Raji (cell line): ENCODE results near the gene IFT122.

Source experiments
- POLR2A ChIP-seq: IDR thresholded peaks from 2 replicates; pipeline ENCODE4 v1.6.1; 2011; ENCODE audit warnings: low read depth, low read length, control low read depth; ENCODE audit not compliant: insufficient read depth

IFT122 gene

DNA sequence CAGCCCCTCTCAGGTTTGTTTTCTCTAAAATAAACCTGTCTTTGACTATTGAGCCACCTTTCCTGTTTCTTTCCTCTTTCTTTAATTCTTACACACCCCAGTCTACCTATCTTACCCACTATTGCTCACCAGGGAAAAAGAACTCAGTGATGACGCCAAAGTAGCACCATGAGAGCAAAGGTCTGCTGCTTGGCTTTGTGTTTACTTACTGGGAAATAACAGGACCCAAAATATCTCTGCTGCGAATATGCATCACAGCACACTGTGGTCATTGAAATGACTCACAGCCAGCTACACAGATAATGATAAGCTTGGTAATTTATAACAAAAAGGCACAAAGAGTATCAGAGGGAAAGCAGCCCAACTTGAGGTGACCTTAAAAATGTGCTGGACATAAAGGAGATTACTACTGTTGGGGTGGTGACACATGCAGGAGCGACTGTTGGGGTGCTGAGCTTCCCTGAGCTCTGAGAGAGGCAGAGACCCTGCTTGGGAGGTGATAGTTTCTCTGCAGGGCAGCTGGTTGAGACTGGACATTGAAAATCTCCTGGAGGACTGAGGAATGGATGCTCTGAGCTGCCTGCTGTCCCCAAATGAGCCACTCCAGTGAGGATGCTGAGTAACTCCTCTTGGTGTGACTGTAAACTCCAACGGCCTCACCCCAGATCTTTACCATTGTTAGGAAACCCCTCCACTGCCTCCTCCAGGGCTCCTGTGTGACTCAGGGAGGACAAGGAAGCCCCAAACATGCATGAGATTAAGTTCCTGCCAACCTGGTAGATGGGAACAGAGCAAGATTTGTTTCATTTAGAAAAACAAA lies 26.1 kb upstream of the IFT122 start:
- TF ChIP-seq POLR2A, result no peak

DNA sequence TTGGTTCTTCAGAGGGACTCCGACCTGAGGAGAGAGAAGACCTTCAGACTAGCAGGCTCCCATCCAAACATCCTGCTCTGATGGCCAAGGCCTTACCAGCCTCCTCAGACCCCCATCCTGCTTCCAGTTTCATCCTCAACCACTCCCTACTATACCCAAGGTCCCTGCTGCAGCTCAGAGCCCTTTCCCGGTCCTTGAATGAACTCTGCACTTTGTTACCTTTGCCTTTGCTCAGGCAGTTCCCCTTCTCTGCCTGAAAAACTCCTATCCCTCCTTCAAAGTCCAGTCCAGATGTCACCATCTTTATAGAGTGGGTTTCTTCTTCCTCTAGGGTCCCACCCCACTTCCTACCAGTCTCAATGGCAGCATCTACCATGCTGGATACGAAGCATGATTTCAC lies 24.6 kb upstream of the IFT122 start:
- TF ChIP-seq POLR2A, result no peak

DNA sequence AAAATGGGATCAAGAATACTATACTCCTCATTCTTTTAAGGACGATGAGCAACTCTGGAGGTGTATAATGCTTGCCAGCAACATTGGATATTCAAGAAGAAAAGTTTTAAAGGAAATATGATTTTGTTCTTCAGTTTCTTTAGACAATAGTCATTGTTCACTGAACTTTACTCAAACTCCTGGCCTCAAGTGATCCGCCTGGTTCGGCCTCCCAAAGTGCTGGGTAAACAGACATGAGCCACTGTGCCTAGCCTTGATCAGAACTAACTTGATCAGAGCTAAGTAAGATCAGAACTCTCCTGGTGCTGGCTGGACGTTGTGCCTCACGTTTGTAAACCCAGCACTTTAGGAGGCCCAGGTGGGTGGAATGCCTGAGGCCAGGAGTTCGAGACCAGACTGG lies 24.2 kb upstream of the IFT122 start:
- TF ChIP-seq POLR2A, result no peak

DNA sequence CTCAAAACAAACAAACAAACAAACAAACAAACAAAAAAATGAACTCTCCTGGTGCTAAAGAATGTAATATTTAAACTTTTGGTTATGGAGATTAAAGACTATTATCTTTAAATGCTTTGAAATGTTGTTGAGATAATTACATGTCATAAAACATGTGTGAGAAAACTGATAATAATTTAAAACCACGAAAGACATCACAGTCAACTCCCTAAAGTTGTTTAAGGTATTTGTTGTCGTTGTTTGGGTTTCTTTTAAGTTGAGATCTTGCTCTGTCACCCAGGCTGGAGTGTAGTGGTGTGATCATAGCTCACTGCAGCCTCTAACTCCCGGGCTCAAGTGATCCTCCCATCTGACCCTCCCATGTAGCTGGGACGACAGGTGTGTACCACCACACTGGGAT lies 23.6 kb upstream of the IFT122 start:
- no peak for TF ChIP-seq POLR2A

DNA sequence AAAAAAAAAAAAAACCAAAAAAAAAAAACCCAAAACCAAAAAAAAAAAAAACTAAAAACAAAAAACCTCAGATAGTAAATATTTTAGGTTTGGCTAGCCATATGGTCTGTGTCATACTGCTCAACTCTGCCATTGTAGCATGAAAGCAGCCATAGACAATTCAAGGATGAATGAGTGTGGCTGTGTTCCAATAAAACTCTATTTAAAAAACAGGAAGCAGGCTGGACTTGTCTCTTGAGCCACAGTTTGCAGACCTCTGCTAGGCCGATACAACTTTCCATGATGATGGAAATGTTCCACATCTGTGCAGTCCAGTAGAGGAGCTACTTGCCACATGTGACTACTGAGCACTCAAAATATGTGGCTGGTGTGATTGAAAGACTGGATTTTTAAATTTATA lies 22.7 kb upstream of the IFT122 start:
- no peak for TF ChIP-seq POLR2A

DNA sequence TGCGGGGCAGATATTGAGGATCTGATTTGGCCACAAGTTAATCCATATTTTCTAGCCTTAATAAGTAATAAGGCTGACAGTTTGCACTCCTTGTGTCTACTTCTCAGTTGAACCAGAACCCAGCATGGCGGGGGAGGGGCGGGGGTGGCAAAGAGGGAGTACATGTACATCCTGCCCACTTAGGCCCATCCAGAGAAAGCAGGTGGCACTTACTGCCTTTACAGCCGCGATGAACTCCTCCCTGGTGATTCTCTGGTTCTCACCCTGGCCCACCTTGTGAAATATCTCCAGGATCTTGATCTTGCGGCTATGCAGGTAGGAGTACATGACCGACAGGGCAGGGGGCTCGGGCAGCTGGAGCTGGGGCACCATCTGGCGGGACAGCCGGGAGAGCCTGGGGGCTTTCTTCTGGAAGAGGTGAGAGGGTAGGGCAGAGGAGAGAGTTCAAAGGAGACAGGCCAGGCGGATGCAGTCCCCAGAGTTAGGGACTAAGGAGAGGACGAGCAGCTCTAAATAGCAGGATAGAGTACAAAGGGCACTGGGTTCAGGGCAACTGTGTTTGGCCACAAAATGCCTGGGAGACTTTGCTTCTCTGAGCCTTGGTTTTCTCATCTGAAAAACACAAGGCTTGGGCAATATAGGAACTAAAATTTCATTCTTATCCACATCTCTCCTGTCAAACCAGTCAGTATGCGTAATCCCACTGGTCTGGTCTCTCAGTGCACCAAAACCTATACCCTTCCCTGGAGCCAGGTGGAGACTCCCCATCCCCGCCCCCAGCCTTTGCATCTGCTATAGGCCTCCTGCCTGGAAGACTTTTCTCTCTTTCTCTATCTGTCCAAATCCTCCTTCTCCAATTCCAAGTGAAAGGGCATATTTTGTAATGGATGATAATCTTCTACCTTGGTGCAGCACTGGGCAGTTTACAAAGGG lies 21.7 kb upstream of the IFT122 start:
- TF ChIP-seq POLR2A, result no peak

DNA sequence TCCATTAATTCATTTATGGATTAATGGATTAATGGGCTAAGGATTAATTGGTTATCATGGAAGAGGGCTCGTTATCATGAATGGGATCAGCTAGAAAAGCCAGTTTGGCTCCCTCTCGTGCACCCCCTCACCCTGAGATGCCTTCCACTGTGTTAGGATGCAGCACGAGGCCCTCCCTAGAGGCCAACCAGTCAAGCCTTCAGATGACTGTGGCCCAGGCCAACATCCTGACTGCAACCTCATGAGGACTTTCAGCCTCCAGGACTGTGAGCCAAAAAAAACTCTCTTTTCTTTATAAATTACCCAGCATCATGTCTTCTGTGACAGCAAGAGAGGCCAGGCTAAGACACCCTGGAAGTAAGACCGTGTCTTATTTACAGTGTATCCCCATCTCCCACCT lies 20.5 kb upstream of the IFT122 start:
- TF ChIP-seq POLR2A, result no peak

DNA sequence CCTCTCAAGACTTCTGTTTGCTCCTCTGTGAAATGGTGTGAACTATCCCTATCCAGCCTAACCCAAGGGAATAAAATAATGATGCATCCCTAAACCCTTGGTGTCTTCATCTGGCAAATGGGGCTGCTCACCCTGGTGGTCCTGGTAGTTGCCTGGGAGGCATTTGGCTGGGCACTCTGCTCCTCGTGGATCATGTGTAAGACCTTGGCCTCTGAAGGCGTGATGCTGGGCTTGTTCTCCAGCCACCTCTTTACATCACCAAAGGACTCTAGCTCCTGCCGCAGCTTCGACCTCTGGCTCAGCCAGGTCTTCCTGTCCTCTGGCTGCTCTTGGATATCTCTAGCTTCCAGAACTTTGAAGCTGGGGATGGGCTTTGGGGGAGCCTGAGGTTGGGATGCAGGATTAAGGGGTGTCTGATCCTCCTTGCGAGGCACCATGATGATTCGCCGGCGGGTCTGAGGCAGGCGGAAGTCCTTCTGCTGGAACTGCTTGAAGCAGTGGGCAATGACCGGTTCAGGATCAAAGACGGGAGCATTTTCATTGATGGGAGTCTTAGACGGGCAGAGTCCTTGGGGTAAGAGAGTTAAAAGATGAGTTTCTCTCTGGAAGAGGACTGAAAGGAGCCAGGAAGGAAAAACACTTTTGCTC lies 18.7 kb upstream of the IFT122 start:
- no peak for TF ChIP-seq POLR2A

DNA sequence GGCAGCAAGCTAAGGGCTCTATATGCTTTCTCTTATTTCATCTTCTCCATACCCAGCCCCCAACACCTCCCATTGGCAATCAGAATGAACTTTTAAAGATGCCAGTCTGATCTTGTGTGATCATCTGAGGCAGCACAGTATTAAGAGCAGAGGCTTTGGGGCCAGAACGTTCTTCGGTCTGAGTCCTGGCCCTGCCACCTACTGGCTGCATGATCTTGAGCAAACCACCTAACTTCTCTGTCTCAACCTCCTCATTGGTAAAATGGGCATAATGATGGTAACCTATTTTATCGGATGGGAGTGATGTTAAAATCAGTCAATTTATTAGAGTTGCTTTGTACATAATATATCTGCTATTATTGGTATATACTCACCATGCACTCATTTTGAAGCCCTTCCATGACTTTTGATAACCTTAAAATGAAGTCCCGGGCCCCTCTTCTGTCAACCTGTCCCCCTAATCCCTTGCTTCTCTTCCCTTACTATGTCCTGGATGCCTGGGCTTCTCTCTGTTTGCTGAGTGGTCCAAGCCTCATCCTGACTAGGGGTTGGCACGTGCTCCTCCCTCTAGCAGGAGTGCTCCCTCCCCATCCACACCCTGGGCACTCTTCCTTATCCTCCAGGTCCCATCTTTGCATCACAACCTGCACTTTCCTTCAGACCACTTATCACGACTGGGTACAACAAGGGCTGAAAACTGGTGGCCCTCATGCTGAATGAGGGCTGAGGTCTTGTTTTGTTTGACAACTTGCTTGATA lies 17.9 kb upstream of the IFT122 start:
- TF ChIP-seq POLR2A, result no peak

DNA sequence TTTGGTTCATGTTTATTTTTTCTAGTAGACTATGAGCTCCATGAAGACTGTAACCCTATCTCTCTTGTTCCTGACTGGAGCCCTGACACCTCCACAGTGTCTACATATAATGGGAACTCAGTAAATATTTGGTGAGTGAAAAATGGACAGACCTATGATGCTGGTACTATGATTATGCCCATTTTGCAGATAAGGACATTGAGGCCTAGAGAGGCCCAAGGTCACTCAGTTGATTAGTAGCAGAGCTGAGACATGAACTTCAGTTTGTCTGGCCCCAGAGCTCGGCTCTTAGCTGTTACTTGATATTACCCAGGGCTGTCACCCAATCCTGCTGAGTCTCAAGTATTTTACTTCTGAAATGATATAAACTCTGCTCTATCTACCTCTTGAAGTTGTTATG lies 17.1 kb upstream of the IFT122 start:
- TF ChIP-seq POLR2A, result no peak

DNA sequence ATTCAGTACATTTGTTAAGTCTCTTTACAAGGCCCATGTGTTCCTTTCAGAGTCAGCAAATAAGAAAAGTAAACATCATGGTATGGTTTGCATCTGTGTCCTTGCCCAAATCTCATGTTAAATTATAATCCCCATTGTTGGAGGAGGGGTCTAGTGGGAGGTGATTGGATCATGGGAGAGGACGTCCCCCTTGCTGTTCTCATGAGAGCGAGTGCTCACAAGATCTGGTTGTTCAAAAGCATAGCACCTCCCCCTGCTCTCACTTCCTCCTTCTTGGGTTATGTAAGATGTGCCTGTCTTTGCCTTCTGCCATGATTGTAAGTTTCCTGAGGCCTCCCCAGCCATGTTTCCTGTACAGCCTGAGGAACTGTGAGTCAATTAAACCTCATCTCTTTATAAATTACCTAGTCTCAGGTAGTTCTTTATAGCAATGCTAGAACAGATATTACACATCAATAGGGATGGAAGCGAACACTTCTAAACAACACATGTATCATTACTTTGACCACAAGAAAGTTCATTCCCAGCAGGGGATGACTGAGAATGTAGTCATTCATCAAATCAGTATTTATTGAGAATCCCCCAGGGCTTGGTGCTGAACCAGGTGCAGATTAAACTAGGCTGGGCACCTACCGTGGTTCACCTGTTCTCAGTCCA lies 15.7 kb upstream of the IFT122 start:
- no peak for TF ChIP-seq POLR2A

DNA sequence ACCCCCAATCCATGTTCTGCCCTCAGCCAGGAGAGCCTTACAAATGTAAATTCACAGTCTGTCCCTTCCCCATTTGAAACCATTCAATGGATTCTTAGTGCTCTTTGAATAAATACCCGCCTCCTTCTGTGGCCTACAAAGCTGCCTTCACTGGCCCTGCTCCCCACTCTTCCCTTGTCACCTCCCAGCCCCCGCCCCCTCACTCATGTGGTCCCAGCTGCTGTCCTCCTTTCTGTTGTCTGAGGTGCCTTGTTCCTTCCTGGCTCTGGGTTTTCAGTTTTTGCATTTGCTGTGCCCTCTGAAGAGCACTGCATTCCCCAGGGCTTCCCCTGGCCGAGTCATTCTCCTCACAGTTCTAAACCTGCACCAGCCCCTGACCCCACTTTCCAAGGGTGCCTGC lies 14.8 kb upstream of the IFT122 start:
- TF ChIP-seq POLR2A, result no peak

DNA sequence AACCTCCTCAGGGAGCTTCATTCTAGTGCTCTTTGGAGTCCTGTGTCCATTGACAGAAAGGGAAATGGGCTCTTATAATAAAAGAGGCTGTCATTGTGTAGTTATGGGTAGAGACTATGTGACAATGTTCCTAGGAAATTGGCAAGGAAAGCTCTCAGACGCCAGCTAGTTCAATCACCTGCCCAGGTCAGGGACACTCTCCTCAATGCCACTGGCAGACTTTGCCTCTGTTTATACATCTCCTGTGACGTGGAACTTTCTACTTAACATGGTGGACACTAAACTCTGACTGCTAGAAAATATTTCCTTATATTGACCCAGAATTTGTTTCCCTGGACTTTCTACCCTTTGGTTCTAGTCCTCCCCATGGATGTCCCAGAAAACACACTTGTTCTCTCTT lies 14.4 kb upstream of the IFT122 start:
- TF ChIP-seq POLR2A, result no peak

DNA sequence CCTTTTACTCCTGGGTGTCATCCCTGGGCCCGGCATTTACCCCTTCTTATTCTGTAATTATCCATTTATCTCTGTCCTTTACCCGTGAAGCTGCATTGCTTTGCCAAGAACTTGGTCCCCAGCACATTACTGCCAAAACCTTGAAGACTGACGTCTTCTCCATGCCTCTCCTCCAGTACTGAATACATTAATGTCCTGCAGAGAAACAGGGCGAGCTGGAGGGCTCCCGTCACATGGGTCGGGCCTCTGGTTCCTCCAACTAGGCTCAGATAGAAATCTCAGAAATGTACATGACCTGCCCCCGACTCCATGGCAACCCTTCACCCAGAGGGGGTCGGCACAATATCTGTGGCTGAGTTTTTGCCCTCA lies 12.0 kb upstream of the IFT122 start:
- no peak for TF ChIP-seq POLR2A

DNA sequence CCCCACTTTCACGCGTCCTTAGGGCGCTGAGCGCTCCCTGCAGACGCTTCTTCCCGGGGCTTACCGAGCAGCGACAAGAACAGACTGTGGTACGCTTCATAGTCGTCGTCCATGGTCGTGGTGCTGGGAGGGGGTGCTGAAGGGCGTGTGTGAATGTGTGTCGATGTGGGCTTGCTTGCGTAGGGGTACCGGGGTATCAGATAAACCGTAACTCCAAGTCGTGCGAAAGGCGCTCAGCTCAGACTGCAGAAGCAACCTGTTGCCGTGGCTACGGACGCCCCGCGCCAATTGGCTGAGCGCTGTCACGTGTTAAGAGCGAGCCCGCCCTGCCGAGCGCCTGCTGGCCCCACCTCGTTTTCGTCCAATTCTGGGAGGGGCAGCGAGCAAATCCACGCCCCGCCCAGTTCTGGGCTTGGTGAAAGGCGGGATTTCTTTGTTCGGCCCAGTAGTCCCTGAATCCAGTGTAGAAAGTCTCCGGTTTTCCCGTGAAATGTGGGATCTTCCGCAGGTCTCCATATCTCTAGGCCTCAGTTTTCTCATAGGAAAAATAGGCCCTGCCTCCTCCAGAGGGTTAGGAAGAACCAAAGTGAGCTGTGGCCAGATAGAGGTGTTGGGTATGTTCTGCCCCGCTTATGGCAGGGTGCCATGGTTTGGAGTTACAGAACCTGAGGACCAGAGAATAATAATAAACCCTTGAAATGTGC lies 11.5 kb upstream of the IFT122 start, which contains the start of gene EFCAB12:
Gene EFCAB12, minus strand, starts transcription at position 261 of the 704 bp plus-strand sequence. Its CDS starts 148 bp downstream, at position 113.
- TF ChIP-seq POLR2A, result no peak
